ENCODE measurements around the gene CCN2.
"Not testable (repeated sequence)": the region's sequence is repeated elsewhere in the genome, so short reads cannot be mapped to it uniquely, and the experiment has no call there.

DNA sequence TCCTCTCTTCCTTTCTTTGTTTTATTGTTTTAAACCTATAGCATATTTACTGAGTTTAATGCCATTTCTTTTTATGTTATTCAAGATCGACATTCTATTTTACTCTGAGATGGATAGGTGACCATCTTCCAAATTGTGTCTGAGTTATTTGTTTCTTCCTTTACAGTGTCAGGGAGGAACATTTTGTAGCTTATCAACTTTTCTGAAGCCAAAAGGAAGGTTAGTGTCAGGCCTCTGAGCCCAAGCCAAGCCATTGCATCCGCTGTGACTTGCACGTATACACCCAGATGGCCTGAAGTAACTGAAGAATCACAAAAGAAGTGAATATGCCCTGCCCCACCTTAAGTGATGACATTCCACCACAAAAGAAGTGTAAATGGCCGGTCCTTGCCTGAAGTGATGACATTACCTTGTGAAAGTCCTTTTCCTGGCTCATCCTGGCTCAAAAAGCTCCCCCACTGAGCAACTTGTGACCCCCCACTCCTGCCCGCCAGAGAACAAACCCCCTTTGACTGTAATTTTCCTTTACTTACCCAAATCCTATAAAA is 49.8 kb downstream of the CCN2 start:
- TF ChIP-seq, protein P1, sequence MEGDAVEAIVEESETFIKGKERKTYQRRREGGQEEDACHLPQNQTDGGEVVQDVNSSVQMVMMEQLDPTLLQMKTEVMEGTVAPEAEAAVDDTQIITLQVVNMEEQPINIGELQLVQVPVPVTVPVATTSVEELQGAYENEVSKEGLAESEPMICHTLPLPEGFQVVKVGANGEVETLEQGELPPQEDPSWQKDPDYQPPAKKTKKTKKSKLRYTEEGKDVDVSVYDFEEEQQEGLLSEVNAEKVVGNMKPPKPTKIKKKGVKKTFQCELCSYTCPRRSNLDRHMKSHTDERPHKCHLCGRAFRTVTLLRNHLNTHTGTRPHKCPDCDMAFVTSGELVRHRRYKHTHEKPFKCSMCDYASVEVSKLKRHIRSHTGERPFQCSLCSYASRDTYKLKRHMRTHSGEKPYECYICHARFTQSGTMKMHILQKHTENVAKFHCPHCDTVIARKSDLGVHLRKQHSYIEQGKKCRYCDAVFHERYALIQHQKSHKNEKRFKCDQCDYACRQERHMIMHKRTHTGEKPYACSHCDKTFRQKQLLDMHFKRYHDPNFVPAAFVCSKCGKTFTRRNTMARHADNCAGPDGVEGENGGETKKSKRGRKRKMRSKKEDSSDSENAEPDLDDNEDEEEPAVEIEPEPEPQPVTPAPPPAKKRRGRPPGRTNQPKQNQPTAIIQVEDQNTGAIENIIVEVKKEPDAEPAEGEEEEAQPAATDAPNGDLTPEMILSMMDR (IDR thresholded peaks at IDR 0.05): not testable (repeated sequence)
- not testable (repeated sequence) for TF ChIP-seq POLR2A (IDR thresholded peaks at IDR 0.05)

Data from adrenal gland (tissue), 5 donors.